GM12878 (cell line): ENCODE data around the gene SMC5. TPM values are rescaled to one million over a fixed set of nuclear protein-coding genes. Genes with fewer than 3 reads are reported as not detected.

Source experiments
- ATAC-seq: fragments of 200-7000 bp; cut with Tn5 transposase; 3 replicates; pipeline ENCODE4 v1.9.1; 2020; ENCODE audit warnings: mild to moderate bottlenecking, moderate library complexity
- BruUV-seq: library from RNA; stranded (reverse); fragments of 400-500 nt; replicated peaks from 2 replicates; lab custom pipeline; 2021; lab: Mats Ljungman, UMichigan
- CTCF ChIA-PET: fragments of 300-600 bp; sonication (Branson Sonifier 250); formaldehyde crosslinking; extraction: SDS; loops from one replicate; lab custom pipeline; 2021; ENCODE audit warnings: inconsistent platforms; lab: Yijun Ruan, JAX
- POLR2A ChIA-PET: fragments of 350-600 bp; formaldehyde crosslinking; extraction: SDS; loops from one replicate; lab custom pipeline; 2021; ENCODE audit warnings: inconsistent platforms; lab: Charles Lee
- RAD21 ChIA-PET: fragments of 300-600 bp; sonication (Branson Sonifier 250); formaldehyde crosslinking; loops from one replicate; lab custom pipeline; 2023; ENCODE audit warnings: antibody characterized with exemption; ENCODE audit not compliant: unreplicated experiment; lab: Charles Lee
- SMC1A ChIA-PET: fragments of 300-600 bp; sonication (Branson Sonifier 250); formaldehyde crosslinking; loops from one replicate; lab custom pipeline; 2023; ENCODE audit not compliant: unreplicated experiment, uncharacterized antibody; lab: Charles Lee
- DNase-seq: peaks from one replicate; pipeline ENCODE4 v3.0.0-alpha.2; 2011; ENCODE audit warnings: low read depth, low spot score
- FAIRE-seq: peaks from 3 replicates; lab custom pipeline; 2011; peaks lifted over from hg19 to GRCh38; lab: Jason Lieb, UNC
- H2AFZ ChIP-seq: 2 replicates; pipeline ENCODE4 v1.6.0; 2011; ENCODE audit warnings: low read depth, low read length, control low read depth; ENCODE audit not compliant: control insufficient read depth
- H3K27ac ChIP-seq: 2 replicates; pipeline ENCODE4 v1.5.1; 2011; ENCODE audit warnings: control low read depth; ENCODE audit not compliant: control insufficient read depth, insufficient read depth
- H3K27me3 ChIP-seq, 2 experiments: replicated peaks in 1 of 2; 2 replicates each; pipeline versions ENCODE4 v1.6.0 to v1.6.1; 2011; ENCODE audit warnings: low read length in 1 of 2; ENCODE audit not compliant: control insufficient read depth in 2 of 2, insufficient read depth in 2 of 2
- H3K36me3 ChIP-seq, 2 experiments: 2 replicates each; pipeline ENCODE4 v1.5.1; 2011; ENCODE audit warnings: low read length in 1 of 2; ENCODE audit not compliant: control insufficient read depth in 2 of 2, insufficient read depth in 2 of 2
- H3K4me1 ChIP-seq: 2 replicates; pipeline ENCODE4 v1.6.1; 2011; ENCODE audit warnings: mild to moderate bottlenecking, low read length, moderate library complexity, mixed read lengths; ENCODE audit not compliant: control insufficient read depth, insufficient read depth
- H3K4me2 ChIP-seq: 2 replicates; pipeline ENCODE4 v1.6.0; 2011; ENCODE audit warnings: control low read depth; ENCODE audit not compliant: control insufficient read depth, insufficient read depth
- H3K4me3 ChIP-seq: fragments of 200-600 bp; sonication (generic); 2 replicates; pipeline ENCODE4 v1.5.1; 2016
- H3K79me2 ChIP-seq: 2 replicates; pipeline ENCODE4 v1.6.0; 2011; ENCODE audit warnings: low read length; ENCODE audit not compliant: control insufficient read depth, insufficient read depth
- H3K9ac ChIP-seq: 2 replicates; pipeline ENCODE4 v1.8.0; 2011; ENCODE audit warnings: low read length, control low read depth, mixed read lengths; ENCODE audit not compliant: control insufficient read depth, insufficient read depth
- H3K9me3 ChIP-seq: replicated peaks from 3 replicates; pipeline ENCODE4 v1.5.1; 2011; ENCODE audit warnings: mild to moderate bottlenecking, low read length; ENCODE audit not compliant: control insufficient read depth, insufficient read depth
- H4K20me1 ChIP-seq: 2 replicates; pipeline ENCODE4 v1.6.0; 2011; ENCODE audit not compliant: control insufficient read depth, insufficient read depth
- JUND ChIP-seq: IDR thresholded peaks from 2 replicates; pipeline ENCODE4 v1.6.1; 2012; ENCODE audit warnings: low read depth, mild to moderate bottlenecking, low read length, improper control_type of control experiment, moderate library complexity
- KAT2A ChIP-seq: conservative IDR thresholded peaks from 2 replicates; pipeline ENCODE4 v1.6.1; 2011; ENCODE audit warnings: low read depth, low read length; ENCODE audit not compliant: control insufficient read depth
- RB1 ChIP-seq: fragments of 450-650 bp; formaldehyde crosslinking; IDR thresholded peaks from 2 replicates; pipeline ENCODE4 v1.6.1; 2017; ENCODE audit warnings: mild to moderate bottlenecking, borderline replicate concordance
- SMAD5 ChIP-seq: IDR thresholded peaks from 2 replicates; pipeline ENCODE4 v1.6.1; 2016; ENCODE audit warnings: antibody characterized with exemption, low read depth
- SRF ChIP-seq, 2 experiments: IDR thresholded peaks; 2 replicates each; pipeline ENCODE4 v1.6.1; 2011; ENCODE audit warnings: low read depth in 2 of 2, low read length in 2 of 2, mild to moderate bottlenecking in 1 of 2, moderate library complexity in 1 of 2
- ZSCAN29 ChIP-seq: fragments of 450-650 bp; IDR thresholded peaks from 2 replicates; pipeline ENCODE4 v1.6.1; 2017; ENCODE audit warnings: mild to moderate bottlenecking, moderate library complexity
- ZZZ3 ChIP-seq: IDR thresholded peaks from 2 replicates; pipeline ENCODE4 v1.6.1; 2011; ENCODE audit warnings: low read depth; ENCODE audit not compliant: control insufficient read depth, insufficient read length
- WGBS: methylation state at CpG from one replicate; pipeline ENCODE4 v1.1.6; 2016; ENCODE audit warnings: low lambda C conversion rate; ENCODE audit not compliant: insufficient replicate concordance, insufficient coverage; ENCODE audit errors: missing lambda C conversion rate; 5-methylcytosine and 5-hydroxymethylcytosine counted together
- in situ Hi-C: fragments of 300-500 bp; cut with MboI; formaldehyde crosslinking; loops from 9 replicates; pipeline ENCODE4 v1.14.3; 2018; ENCODE audit warnings: mixed read lengths
- intact Hi-C: fragments of 100-400 bp; cut with micrococcal nuclease; formaldehyde crosslinking; loops from one replicate; pipeline ENCODE4 v1.14.2; 2022; ENCODE audit not compliant: unreplicated experiment
- polyA plus RNA-seq, 11 experiments: library from polyadenylated mRNA; depleted of rRNA in 4 of 11; unstranded in 6 of 11; stranded (reverse) in 5 of 11; fragments of >200 nt; fragmentation: Nextera tagmentation in 4 of 11; fragmentation: Illumina TruSeq in 1 of 11; extraction: Ambion mirVana in 4 of 11; extraction: Trizol in 1 of 11; gene quantifications; 1 replicate in 1 of 11; 2 replicates in 10 of 11; pipeline versions ENCODE4 v1.2.1 to v1.2.3, GENCODE V29; 2011 to 2016; ENCODE audit warnings: inconsistent platforms in 2 of 11, missing spikeins in 2 of 11, low read depth in 1 of 11
- total RNA-seq, 4 experiments: library from RNA; depleted of rRNA in 3 of 4; stranded (reverse); fragments of >200 nt in 3 of 4; fragmentation: Illumina TruSeq in 1 of 4; extraction: Trizol in 1 of 4; gene quantifications; 2 replicates each; pipeline versions ENCODE4 v1.2.1 to v1.2.3, GENCODE V29; 2013 to 2021
- TF ChIP-seq, protein P1 (sequence below): IDR thresholded peaks from 2 replicates; pipeline ENCODE4 v1.6.1; 2011; ENCODE audit warnings: low read depth, low read length, improper control_type of control experiment, borderline replicate concordance
- TF ChIP-seq, protein P2 (sequence below): IDR thresholded peaks from 2 replicates; pipeline ENCODE4 v1.6.1; 2011; ENCODE audit warnings: borderline replicate concordance, low read depth, mild to moderate bottlenecking, moderate library complexity, low read length; ENCODE audit not compliant: insufficient read depth, poor library complexity, severe bottlenecking
- TF ChIP-seq, protein P3 (sequence below): IDR thresholded peaks from 2 replicates; pipeline ENCODE4 v1.6.1; 2012; ENCODE audit warnings: mild to moderate bottlenecking, low read depth, low read length

Gene SMC5
- total and polyA plus RNA-seq, 10 of the 15 experiments (the other 5 are each of a cell fraction or from before 2014, with no cell fraction given), result 6.5 to 47.1 (median 22.9) TPM

DNA sequence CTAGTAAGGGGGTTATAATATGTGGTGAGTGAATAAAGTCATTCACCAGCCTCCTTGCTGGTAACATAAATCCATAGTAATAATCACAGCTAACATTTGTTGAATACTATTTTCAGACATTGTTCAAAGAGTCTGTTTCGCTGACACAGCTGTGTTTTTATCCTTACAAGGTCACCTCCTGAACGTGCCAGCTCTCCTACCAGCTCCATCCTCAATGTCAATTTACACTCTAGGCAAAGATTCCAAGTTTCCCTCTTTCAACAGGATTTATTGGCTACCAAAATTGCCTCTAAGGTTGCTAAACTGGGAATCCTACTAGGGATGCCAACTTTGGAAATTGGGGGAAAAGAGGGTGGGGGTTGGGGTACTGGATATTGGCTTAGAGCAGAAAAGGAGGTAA lies 30.7 kb upstream of the SMC5 start (continued):
- TF ChIP-seq ZZZ3 (no peak), RB1 (no peak)

DNA sequence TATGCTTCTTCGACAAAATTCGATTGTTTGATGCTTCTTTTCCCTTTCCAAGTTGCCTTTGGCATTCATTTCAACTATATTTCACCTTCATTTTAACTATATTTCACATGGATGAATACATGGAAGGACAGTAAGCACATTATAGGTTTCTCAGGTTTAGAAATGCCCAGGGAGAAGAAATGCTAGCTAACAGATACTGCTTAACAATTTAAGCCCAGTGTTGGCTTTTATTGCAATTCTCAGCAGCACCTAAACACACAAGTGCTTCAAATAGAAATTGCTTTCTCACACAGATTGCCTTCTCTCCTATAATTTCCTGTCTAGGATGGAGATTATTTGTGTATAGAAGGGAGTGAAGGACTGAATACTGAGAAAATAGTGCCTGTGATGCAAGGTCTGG lies 30.2 kb upstream of the SMC5 start:
- no peak for FAIRE-seq
- in situ Hi-C loops, result no loop called here
- Histone ChIP-seq H3K27me3 (no peaks in the 10 kb centered on the region), H2AFZ (no peak overlapping the region)
- WGBS, result 6% methylated on average over 2 of the region's 2 CpGs
- TF ChIP-seq SRF (IDR thresholded peaks at IDR 0.05; ENCODE audit: low read depth in 2 of 2, low read length in 2 of 2) (no peak), ZSCAN29 (no peak), SMAD5 (no peak), KAT2A (no peak), JUND (no peak)
- TF ChIP-seq, protein P1, sequence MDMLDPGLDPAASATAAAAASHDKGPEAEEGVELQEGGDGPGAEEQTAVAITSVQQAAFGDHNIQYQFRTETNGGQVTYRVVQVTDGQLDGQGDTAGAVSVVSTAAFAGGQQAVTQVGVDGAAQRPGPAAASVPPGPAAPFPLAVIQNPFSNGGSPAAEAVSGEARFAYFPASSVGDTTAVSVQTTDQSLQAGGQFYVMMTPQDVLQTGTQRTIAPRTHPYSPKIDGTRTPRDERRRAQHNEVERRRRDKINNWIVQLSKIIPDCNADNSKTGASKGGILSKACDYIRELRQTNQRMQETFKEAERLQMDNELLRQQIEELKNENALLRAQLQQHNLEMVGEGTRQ, result no peak
- TF ChIP-seq, protein P2, sequence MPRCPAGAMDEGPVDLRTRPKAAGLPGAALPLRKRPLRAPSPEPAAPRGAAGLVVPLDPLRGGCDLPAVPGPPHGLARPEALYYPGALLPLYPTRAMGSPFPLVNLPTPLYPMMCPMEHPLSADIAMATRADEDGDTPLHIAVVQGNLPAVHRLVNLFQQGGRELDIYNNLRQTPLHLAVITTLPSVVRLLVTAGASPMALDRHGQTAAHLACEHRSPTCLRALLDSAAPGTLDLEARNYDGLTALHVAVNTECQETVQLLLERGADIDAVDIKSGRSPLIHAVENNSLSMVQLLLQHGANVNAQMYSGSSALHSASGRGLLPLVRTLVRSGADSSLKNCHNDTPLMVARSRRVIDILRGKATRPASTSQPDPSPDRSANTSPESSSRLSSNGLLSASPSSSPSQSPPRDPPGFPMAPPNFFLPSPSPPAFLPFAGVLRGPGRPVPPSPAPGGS, result no peak
- TF ChIP-seq, protein P3, sequence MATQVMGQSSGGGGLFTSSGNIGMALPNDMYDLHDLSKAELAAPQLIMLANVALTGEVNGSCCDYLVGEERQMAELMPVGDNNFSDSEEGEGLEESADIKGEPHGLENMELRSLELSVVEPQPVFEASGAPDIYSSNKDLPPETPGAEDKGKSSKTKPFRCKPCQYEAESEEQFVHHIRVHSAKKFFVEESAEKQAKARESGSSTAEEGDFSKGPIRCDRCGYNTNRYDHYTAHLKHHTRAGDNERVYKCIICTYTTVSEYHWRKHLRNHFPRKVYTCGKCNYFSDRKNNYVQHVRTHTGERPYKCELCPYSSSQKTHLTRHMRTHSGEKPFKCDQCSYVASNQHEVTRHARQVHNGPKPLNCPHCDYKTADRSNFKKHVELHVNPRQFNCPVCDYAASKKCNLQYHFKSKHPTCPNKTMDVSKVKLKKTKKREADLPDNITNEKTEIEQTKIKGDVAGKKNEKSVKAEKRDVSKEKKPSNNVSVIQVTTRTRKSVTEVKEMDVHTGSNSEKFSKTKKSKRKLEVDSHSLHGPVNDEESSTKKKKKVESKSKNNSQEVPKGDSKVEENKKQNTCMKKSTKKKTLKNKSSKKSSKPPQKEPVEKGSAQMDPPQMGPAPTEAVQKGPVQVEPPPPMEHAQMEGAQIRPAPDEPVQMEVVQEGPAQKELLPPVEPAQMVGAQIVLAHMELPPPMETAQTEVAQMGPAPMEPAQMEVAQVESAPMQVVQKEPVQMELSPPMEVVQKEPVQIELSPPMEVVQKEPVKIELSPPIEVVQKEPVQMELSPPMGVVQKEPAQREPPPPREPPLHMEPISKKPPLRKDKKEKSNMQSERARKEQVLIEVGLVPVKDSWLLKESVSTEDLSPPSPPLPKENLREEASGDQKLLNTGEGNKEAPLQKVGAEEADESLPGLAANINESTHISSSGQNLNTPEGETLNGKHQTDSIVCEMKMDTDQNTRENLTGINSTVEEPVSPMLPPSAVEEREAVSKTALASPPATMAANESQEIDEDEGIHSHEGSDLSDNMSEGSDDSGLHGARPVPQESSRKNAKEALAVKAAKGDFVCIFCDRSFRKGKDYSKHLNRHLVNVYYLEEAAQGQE, result no peak
- TF ChIP-seq, all 136 proteins: peak for 0
- intact Hi-C loops, result loop anchor here (10.0 kb wide), 1 partner anchor 56 kb away; no protein-coding TSS in a partner anchor
- H3K79me2 ChIP-seq, result no peaks in the 10 kb centered on the region
- no peak overlapping the region for H3K4me3 ChIP-seq
- ChIA-PET CTCF (interaction anchor here (0.7 kb wide), 1 partner anchor 94 kb away, joined by 3 read pairs; no protein-coding TSS in a partner anchor), POLR2A (no interaction called here), RAD21 (interaction anchor here (0.9 kb wide), 1 partner anchor 374 kb away, joined by 3 read pairs; no protein-coding TSS in a partner anchor), SMC1A (no interaction called here)
- no peaks in the 10 kb centered on the region for H3K36me3 ChIP-seq
- DNase-seq, result no peak
- H3K9ac ChIP-seq, result no peak overlapping the region
- H3K9me3 ChIP-seq, result no peaks in the 10 kb centered on the region
- no peak overlapping the region for H3K27ac ChIP-seq
- no peak for ATAC-seq
- H3K4me2 ChIP-seq, result no peak overlapping the region
- no TSS peak for BruUV-seq
- H4K20me1 ChIP-seq, result no peaks in the 10 kb centered on the region
- no peaks in the 10 kb centered on the region for H3K4me1 ChIP-seq
